H1 (cell line): ENCODE measurements around the gene ASTN2. TPM values are rescaled to one million over a fixed set of nuclear protein-coding genes. Genes with fewer than 3 reads are reported as not detected.

ENCODE experiments used
- CTCF ChIA-PET: fragments of 300-600 bp; sonication (Branson Sonifier 250); formaldehyde crosslinking; loops from one replicate; lab custom pipeline; 2021; ENCODE audit not compliant: partially characterized antibody; lab: Charles Lee
- POLR2A ChIA-PET: fragments of 300-600 bp; sonication (Branson Sonifier 250); formaldehyde crosslinking; loops from one replicate; lab custom pipeline; 2021; ENCODE audit warnings: inconsistent platforms; ENCODE audit not compliant: partially characterized antibody; lab: Charles Lee
- DNase-seq, 2 experiments: peaks; one replicate each; pipeline versions ENCODE4 v3.0.0 to v3.0.0-alpha.2; 2010 to 2022; ENCODE audit warnings: low spot score in 2 of 2, low read depth in 1 of 2, mixed read lengths in 1 of 2
- FAIRE-seq: peaks from 2 replicates; lab custom pipeline; 2011; peaks lifted over from hg19 to GRCh38; lab: Jason Lieb, UNC
- H2AFZ ChIP-seq: 2 replicates; pipeline ENCODE4 v1.8.1; 2012; ENCODE audit warnings: low read length, inconsistent platforms
- H2AK5ac ChIP-seq: 2 replicates; pipeline ENCODE4 v1.6.1; 2013; ENCODE audit warnings: low read depth, low read length
- H2BK120ac ChIP-seq: replicated peaks from 2 replicates; pipeline ENCODE3; 2013; ENCODE audit warnings: low read depth, low read length, inconsistent platforms
- H2BK12ac ChIP-seq: 2 replicates; pipeline ENCODE4 v1.6.1; 2013; ENCODE audit warnings: low read depth, low read length
- H2BK15ac ChIP-seq: 2 replicates; pipeline ENCODE4 v1.6.1; 2013; ENCODE audit warnings: low read length
- H2BK20ac ChIP-seq: 2 replicates; pipeline ENCODE4 v1.6.1; 2013; ENCODE audit warnings: low read length
- H2BK5ac ChIP-seq: 2 replicates; pipeline ENCODE4 v1.6.1; 2013; ENCODE audit warnings: low read depth, low read length
- H3K14ac ChIP-seq: 2 replicates; pipeline ENCODE4 v1.6.1; 2013; ENCODE audit warnings: inconsistent platforms; ENCODE audit not compliant: insufficient read length
- H3K18ac ChIP-seq: 2 replicates; pipeline ENCODE4 v1.6.1; 2013; ENCODE audit warnings: low read length; ENCODE audit errors: extremely low read depth
- H3K23ac ChIP-seq: 2 replicates; pipeline ENCODE4 v1.6.1; 2013; ENCODE audit warnings: inconsistent platforms; ENCODE audit not compliant: insufficient read length
- H3K23me2 ChIP-seq: 2 replicates; pipeline ENCODE4 v1.6.1; 2013; ENCODE audit warnings: low read depth, low read length
- H3K27ac ChIP-seq: 2 replicates; pipeline ENCODE4 v1.6.1; 2011; ENCODE audit warnings: low read depth, low read length, inconsistent platforms
- H3K27me3 ChIP-seq, 4 experiments: replicated peaks in 1 of 4; 1 replicate in 1 of 4; 2 replicates in 3 of 4; pipeline versions ENCODE4 v1.6.1 to v1.8.1; 2011 to 2013; ENCODE audit warnings: low read length in 3 of 4, mild to moderate bottlenecking in 3 of 4, inconsistent platforms in 2 of 4, mixed read lengths in 2 of 4, moderate library complexity in 1 of 4; ENCODE audit not compliant: control insufficient read depth in 3 of 4, insufficient read depth in 3 of 4; ENCODE audit errors: extremely low read depth in 1 of 4
- H3K36me3 ChIP-seq, 4 experiments: 2 replicates each; pipeline versions ENCODE4 v1.6.1 to v1.8.1; 2011 to 2013; ENCODE audit warnings: mild to moderate bottlenecking in 4 of 4, low read length in 3 of 4, moderate library complexity in 2 of 4, control low read depth in 1 of 4, inconsistent platforms in 1 of 4; ENCODE audit not compliant: insufficient read depth in 4 of 4, control insufficient read depth in 2 of 4
- H3K4ac ChIP-seq: replicated peaks from 2 replicates; pipeline ENCODE3; 2013; ENCODE audit warnings: low read length, low read depth, mixed read lengths, inconsistent platforms; ENCODE audit not compliant: insufficient read length
- H3K4me1 ChIP-seq, 4 experiments: replicated peaks in 1 of 4; 1 replicate in 1 of 4; 2 replicates in 3 of 4; pipeline versions ENCODE4 v1.6.1 to v1.8.1; 2011 to 2013; ENCODE audit warnings: low read length in 3 of 4, inconsistent platforms in 2 of 4, mixed read lengths in 1 of 4; ENCODE audit not compliant: insufficient read depth in 4 of 4, control insufficient read depth in 3 of 4
- H3K4me2 ChIP-seq, 2 experiments: 2 replicates each; pipeline versions ENCODE4 v1.6.1 to v1.8.1; 2011 to 2013; ENCODE audit warnings: low read depth in 2 of 2, low read length in 2 of 2, control low read depth in 1 of 2, inconsistent platforms in 1 of 2, mild to moderate bottlenecking in 1 of 2; ENCODE audit not compliant: insufficient read depth in 1 of 2
- H3K4me3 ChIP-seq, 4 experiments: fragments of 200-600, 300-600 bp in 1 of 4; sonication (generic), shearing (Covaris generic), sonication (Bioruptor Twin) in 1 of 4; 2 replicates each; pipeline versions ENCODE4 v1.5.1 to v1.8.1; 2011 to 2016; ENCODE audit warnings: low read length in 4 of 4, low read depth in 3 of 4, control low read depth in 2 of 4, inconsistent platforms in 2 of 4, mild to moderate bottlenecking in 2 of 4, mixed read lengths in 1 of 4, moderate library complexity in 1 of 4; ENCODE audit not compliant: insufficient read depth in 2 of 4; ENCODE audit errors: extremely low read depth in 1 of 4
- H3K56ac ChIP-seq: replicated peaks from 2 replicates; pipeline ENCODE3; 2013; ENCODE audit warnings: low read depth, mild to moderate bottlenecking, mixed read lengths, low read length, inconsistent platforms; ENCODE audit not compliant: insufficient read length
- H3K79me1 ChIP-seq: 2 replicates; pipeline ENCODE4 v1.6.1; 2013; ENCODE audit warnings: low read depth, low read length, control low read depth
- H3K79me2 ChIP-seq, 2 experiments: 2 replicates each; pipeline versions ENCODE4 v1.6.1 to v1.8.1; 2012 to 2013; ENCODE audit warnings: low read length in 2 of 2, mild to moderate bottlenecking in 2 of 2, inconsistent platforms in 1 of 2; ENCODE audit not compliant: insufficient read depth in 2 of 2, control insufficient read depth in 1 of 2
- H3K9ac ChIP-seq, 4 experiments: replicated peaks in 1 of 4; 1 replicate in 1 of 4; 2 replicates in 3 of 4; pipeline versions ENCODE4 v1.6.1 to v1.8.1; 2011 to 2013; ENCODE audit warnings: low read depth in 3 of 4, low read length in 3 of 4, control low read depth in 2 of 4, mild to moderate bottlenecking in 2 of 4, moderate library complexity in 2 of 4, inconsistent platforms in 1 of 4; ENCODE audit errors: extremely low read depth in 1 of 4
- H3K9me3 ChIP-seq, 2 experiments: 2 replicates each; pipeline versions ENCODE4 v1.6.1 to v1.8.1; 2012 to 2013; ENCODE audit warnings: mild to moderate bottlenecking in 2 of 2, moderate library complexity in 2 of 2, control low read depth in 1 of 2, inconsistent platforms in 1 of 2, low read depth in 1 of 2, low read length in 1 of 2, mixed read lengths in 1 of 2; ENCODE audit not compliant: insufficient read depth in 2 of 2
- H4K20me1 ChIP-seq, 2 experiments: replicated peaks in 1 of 2; 2 replicates each; pipeline versions ENCODE3 to v1.8.1; 2011 to 2013; ENCODE audit warnings: inconsistent platforms in 2 of 2, low read length in 2 of 2, mild to moderate bottlenecking in 1 of 2; ENCODE audit not compliant: insufficient read depth in 2 of 2, control insufficient read depth in 1 of 2
- H4K5ac ChIP-seq: 2 replicates; pipeline ENCODE4 v1.6.1; 2013; ENCODE audit warnings: low read length, low read depth, mixed read lengths, inconsistent platforms; ENCODE audit not compliant: insufficient read length
- H4K8ac ChIP-seq: 2 replicates; pipeline ENCODE4 v1.8.0; 2013; ENCODE audit warnings: mild to moderate bottlenecking, moderate library complexity, low read length, inconsistent platforms; ENCODE audit not compliant: insufficient read depth; ENCODE audit errors: extremely low read depth
- H4K91ac ChIP-seq: replicated peaks from 2 replicates; pipeline ENCODE3; 2013; ENCODE audit warnings: low read length, mixed read lengths, inconsistent platforms; ENCODE audit not compliant: insufficient read length
- WGBS, 2 experiments: shearing (Covaris generic) in 1 of 2; methylation state at CpG; one replicate each; pipeline versions ENCODE4 v1.1.6 to v1.1.7; 2013 to 2015; ENCODE audit warnings: low lambda C conversion rate in 2 of 2, mixed read lengths in 2 of 2, inconsistent platforms in 1 of 2, low coverage in 1 of 2, missing lambda C conversion rate in 1 of 2; ENCODE audit not compliant: insufficient replicate concordance in 2 of 2, insufficient coverage in 1 of 2, insufficient read length in 1 of 2; ENCODE audit errors: extremely low coverage in 1 of 2, missing lambda C conversion rate in 1 of 2; 5-methylcytosine and 5-hydroxymethylcytosine counted together
- polyA plus RNA-seq, 7 experiments: library from polyadenylated mRNA; depleted of rRNA in 3 of 7; stranded (reverse) in 5 of 7; unstranded in 2 of 7; fragments of >200 nt in 5 of 7; fragments of 200-250 nt in 2 of 7; gene quantifications; 1 replicate in 5 of 7; 2 replicates in 1 of 7; 4 replicates in 1 of 7; pipeline versions ENCODE4 v1.2.1 to v1.2.3, GENCODE V29; 2011 to 2013; ENCODE audit warnings: missing spikeins in 2 of 7, mixed read lengths in 2 of 7
- total RNA-seq: library from RNA; stranded (reverse); fragmentation: NEBNext Ultra II Directional; extraction: Animal tissue kit (Norgen Biotek cat#: 25700); gene quantifications from 2 replicates; pipeline ENCODE4 v1.2.1, GENCODE V29; 2021

Gene ASTN2
- total and polyA plus RNA-seq, 2 of the 8 experiments (the other 6 are each of a cell fraction or from before 2014, with no cell fraction given): 8.2 to 13.7 TPM

DNA sequence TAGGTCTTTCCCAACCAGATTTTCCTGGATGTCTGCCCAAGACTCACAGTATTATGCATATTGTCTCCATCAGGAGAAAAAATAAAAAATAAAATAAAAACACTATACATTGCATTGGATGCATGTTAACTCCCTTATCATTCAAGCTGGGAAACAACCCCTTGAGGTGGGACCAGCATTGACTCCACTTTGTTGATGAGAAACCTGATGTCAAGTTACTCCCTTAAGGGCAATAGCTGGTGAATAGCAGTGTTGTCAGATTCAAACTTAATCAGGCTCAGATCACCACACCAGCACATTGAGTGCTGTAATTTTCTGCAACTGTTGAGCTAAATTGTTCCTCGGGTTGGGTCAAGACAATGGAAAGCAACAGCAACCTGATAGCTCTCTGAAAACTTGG is 991.7 kb downstream of the ASTN2 start:
- POLR2A ChIA-PET: no interaction called here
- no peak overlapping the region for H3K9ac ChIP-seq

More for the DNA sequence above, 991.7 kb downstream of the ASTN2 start:
- DNase-seq (no peak), FAIRE-seq (no peak)
- no peak overlapping the region for H4K91ac ChIP-seq
- no peak overlapping the region for H2AK5ac ChIP-seq
- 85% methylated on average over 1 of the region's 1 CpG; no CpG with 5 or more reads in 1 of the 2 experiments for WGBS, 2 experiments
- H3K14ac ChIP-seq: no peak overlapping the region
- H3K36me3 ChIP-seq: no peaks in the 10 kb centered on the region
- no peaks in the 10 kb centered on the region for H3K27me3 ChIP-seq
- no peak overlapping the region for H2BK120ac ChIP-seq
- H2AFZ ChIP-seq: no peak overlapping the region
- no peak overlapping the region for H3K4ac ChIP-seq
- CTCF ChIA-PET: interaction anchor here (0.6 to 2.8 kb wide), 7 partner anchors 11 to 829 kb away, joined by 3 to 10 read pairs (median 3); no protein-coding TSS in a partner anchor
- H2BK20ac ChIP-seq: no peak overlapping the region
- H3K18ac ChIP-seq: no peak overlapping the region
- H3K79me2 ChIP-seq: no peaks in the 10 kb centered on the region
- no peak overlapping the region for H3K27ac ChIP-seq
- no peaks in the 10 kb centered on the region for H3K9me3 ChIP-seq
- no peak overlapping the region for H2BK15ac ChIP-seq
- H3K23me2 ChIP-seq: no peaks in the 10 kb centered on the region
- no peaks in the 10 kb centered on the region for H3K4me1 ChIP-seq
- H4K20me1 ChIP-seq: no peaks in the 10 kb centered on the region
- H2BK5ac ChIP-seq: no peak overlapping the region; the same call in 1 of the 2 replicates
- H3K4me2 ChIP-seq: no peak overlapping the region
- H2BK12ac ChIP-seq: no peak overlapping the region
- no peak overlapping the region for H3K4me3 ChIP-seq
- no peaks in the 10 kb centered on the region for H3K79me1 ChIP-seq
- no peak overlapping the region for H3K56ac ChIP-seq
- no peak overlapping the region for H4K8ac ChIP-seq
- H3K23ac ChIP-seq: no peak overlapping the region
- no peak overlapping the region for H4K5ac ChIP-seq
